GF-D8 (cell line): Measurements from ENCODE around the gene MRPL33.

Experiments
- DNase-seq: peaks from one replicate; lab custom pipeline; 2025; lab: John Stamatoyannopoulos, UW

Gene MRPL33

DNA sequence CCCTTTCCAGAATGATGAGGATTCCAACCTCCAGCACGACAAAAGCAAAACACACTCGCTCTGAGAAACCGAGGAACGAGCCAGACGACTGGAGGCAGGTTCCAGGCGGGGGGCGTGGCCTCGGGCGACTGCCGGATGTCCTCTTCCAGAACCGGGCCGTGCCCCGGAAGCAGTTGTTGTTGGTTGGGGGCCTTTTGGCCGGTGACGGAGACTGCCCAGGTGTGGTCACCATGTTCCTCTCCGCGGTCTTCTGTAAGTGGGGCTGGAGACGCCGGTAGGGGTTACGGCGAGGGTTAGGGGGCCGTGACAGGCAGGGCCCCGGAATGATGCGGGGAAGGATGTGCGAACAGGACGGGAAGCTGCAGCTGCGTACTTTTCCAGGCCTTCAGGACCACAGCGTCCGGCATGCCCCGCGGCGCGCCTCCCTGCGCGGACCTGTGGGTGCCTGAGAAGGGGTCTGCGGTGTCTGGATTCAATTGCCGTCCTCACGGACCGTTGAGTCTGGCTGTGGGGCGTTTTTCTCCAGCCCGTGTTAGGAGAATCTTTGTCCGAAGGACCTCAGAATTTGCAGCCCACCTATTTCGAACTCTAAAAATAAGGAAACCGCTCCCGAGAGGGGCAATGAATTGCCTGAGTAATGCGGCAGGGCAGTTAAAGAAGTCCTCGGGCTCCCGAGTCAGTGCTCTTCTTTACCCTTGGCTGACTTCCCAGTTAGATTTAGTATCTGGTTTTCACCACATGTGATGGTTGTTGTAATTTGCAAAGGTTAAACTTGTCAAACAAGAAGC lies at the start of gene MRPL33:
MRPL33 (plus strand) TSS at position 172 of the 788 bp plus-strand sequence; CDS start at position 231, 59 bp downstream.
- DNase-seq: peak; percentile 77

GRCh38 chr2:27721884-27722485 lies 49.5 kb upstream of the MRPL33 start:
- DNase-seq: no peak

GRCh38 chr2:27723372-27724144 lies 48.0 kb upstream of the MRPL33 start:
- DNase-seq: no peak

- DNase-seq: no peak
These were observed 47.3 kb upstream of the MRPL33 start for GRCh38 chr2:27724191-27724590.

- DNase-seq: no peak
These were observed 46.4 kb upstream of the MRPL33 start for GRCh38 chr2:27724905-27725701.

GRCh38 chr2:27727257-27727656 lies 44.3 kb upstream of the MRPL33 start:
- no peak for DNase-seq

GRCh38 chr2:27728081-27728858 lies 43.2 kb upstream of the MRPL33 start:
- no peak for DNase-seq

DNA sequence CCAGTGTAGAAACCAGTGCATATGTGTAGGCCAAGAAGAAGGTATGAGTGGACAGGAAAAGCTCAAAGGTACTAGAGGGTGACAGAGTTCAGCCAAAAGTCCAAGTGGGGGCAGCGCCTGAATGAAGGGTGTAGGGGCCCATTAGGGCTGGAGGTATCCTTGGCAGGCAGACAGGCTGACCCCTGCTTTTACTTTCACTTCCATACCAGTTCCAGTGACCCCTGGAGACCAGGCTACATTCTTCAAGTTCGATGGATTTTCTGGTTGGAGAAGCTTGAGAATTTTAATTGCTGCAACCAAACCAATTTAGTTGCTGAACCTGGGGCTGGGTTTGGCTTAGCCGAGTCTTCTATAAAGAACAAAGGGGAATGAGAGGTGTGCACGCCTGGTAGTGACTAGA lies 42.3 kb upstream of the MRPL33 start:
- DNase-seq: no peak

GRCh38 chr2:27729614-27730013 lies 41.9 kb upstream of the MRPL33 start:
- DNase-seq: no peak

DNA sequence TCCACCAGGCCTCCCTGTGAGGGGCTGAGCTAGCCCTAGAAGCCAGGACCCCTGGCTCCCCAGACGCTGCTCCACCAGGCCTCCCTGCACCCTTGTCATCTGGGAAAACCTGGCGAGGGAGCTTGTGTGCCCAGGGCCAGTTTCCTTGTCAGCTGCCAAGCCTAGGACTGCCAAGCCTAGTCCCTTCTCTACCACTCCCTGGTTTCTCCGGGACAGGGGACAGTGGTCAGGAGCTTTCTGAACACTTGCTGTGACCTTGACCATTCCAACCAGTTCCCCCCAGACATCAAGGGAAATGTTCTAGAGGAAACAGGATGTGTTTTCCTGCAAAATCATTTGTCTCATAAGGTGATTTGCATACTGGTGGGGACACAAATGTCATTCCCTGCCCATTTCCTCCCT lies 41.3 kb upstream of the MRPL33 start:
- no peak for DNase-seq

DNA sequence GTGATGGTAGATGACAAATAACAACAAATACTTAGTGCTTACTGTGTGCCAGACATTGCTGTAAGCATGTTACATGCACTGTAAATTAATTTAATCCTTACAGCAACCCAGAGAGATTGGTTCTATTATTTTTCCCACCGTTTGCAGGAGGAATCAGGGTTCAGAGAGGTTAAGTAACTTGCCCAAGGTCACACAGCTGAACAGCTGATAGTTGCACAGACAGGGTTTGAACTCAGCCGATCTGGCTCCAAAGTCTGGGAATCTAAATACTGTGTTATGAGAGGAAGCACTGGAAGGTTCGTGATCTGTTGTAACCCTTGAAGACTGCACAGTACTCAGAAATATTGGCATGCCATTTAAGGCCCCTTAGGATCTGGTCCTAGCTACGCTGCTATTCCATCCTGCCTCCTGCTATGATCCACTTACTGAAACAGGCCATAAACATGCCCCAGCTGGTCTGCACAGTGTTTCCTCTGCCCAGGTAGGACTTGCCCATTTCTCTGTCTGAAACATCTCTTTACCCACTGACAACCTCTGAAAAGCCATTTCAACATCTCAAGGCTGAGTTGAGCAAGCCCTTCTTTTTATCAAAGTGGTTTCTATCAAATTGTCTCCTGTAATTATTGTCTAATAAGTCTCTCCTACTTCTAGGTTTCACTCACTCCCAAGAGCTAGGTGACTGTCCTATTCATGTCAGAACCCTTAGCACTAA lies 40.4 kb upstream of the MRPL33 start:
- no peak for DNase-seq

GRCh38 chr2:27734305-27734704 lies 37.2 kb upstream of the MRPL33 start:
- DNase-seq: no peak

DNA sequence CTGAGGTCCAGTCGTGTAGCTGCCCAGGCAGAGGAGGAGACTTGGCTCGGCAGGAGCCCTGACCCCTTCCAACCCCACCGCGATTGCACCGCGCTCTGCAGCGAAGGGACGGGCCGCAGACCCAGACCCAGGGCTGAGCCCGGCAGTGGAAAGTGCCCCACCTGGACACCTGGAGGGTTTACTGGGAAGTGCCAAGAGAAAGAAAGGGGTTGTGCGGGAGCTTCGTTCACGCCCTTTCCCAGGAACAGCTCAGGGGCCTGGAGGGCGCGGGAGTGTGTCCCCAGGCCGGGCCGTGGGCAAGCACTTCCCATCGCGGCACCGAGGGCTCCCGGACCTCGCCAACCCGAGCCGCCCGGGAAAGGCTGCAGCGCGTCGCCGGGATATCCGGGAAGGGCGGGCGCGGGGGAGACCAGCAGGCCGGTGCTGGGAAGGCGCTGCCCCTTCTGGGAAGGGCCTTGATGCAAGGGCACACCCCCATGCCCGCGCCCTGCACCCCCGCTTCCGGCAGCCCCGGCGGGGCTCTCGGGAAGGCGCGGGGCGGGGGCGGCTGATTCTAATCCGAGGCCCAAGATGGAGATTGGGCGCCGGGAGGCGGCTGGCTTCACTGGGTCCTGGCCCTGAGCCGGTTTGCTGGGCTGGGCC lies 36.1 kb upstream of the MRPL33 start:
- DNase-seq: no peak

DNA sequence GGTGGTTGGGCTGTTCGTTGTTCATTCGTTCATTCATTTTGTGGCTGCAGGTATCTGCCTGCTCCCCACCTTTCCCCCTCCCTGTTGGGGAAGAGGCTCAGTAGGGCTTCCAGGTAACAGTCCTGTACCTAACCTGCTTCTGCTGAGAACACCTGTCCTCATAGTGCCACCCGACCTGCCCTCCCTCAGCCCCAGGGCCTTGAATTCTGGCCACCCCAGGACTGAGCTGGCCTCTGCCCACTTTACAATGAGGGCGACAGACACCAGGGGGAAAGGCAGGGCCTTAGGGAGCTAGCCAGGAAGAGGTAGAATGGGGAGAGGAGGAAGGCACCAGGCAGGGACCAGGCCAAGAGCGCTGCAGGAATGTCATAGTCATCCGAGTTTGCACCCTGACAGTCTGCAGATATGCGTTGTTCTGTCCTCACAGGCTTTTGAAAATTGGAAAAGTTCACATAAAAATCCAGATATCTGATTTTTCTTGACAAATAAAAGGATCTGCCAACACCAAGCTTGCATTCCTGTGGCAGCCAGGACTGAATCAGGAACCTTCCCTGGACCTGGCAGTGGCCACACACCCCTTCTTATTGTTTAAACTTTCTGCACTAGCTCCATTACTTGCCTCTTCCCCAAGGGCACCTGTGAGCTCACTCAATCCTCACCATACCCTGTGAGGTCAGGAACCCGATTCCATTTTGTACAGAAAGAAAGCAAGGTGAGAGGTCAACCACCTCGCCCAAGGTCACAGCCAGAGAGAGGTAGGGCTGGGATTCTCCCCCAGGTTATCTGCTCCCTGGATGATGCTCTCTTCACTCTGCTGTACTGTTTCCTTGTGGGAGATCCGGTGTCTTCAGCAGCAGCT lies 35.3 kb upstream of the MRPL33 start:
- no peak for DNase-seq

GRCh38 chr2:27736890-27737204 lies 34.7 kb upstream of the MRPL33 start:
- DNase-seq: no peak

DNA sequence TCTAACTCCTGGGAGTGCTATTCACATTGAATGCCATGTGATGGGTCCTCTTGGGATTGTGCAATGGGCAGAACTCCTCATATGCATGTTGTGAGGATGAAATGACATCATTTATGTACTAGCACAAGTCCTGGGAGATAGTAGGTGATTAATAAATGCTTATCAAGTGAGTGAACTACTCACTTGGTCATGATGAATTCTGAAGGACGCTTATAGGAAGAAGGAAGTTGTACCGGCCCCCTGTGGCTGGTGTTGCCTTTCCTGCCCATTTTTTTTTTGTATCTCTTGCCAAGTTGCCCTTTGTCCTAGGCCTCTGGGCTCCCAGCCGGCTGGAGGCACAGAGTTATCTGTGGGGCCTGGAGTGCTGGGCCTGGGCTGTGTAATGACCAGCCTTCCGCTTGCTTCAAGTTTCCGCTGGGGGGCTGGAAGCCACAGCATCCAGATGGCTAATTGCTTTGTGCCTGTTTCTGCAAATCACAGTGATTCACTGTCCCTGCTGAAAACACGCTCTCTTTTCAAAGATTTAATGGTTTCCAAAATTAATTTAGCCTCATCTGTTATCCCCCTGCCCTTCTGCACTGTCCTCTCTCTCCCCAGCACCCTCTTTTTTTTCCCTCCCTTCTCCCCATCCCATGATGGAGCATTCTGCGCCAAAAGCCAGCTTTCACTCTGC lies 33.7 kb upstream of the MRPL33 start:
- no peak for DNase-seq

GRCh38 chr2:27738349-27739057 lies 33.0 kb upstream of the MRPL33 start:
- DNase-seq: no peak

- no peak for DNase-seq
These were observed 32.5 kb upstream of the MRPL33 start for GRCh38 chr2:27739058-27739373.
